Stimulated activated CD4-positive, alpha-beta T cell treated with anti-CD3 and anti-CD28 coated beads, Interleukin-1b, Interleukin-23, amount 100 ng/mL, for 1 hour (primary cell): ENCODE measurements around the gene ABCA2.

Experiments
- DNase-seq, 2 donors: peaks; one replicate each; pipeline ENCODE4 v3.0.0-alpha.2; 2020; ENCODE audit warnings: low read depth in 2 of 2

Gene ABCA2

GRCh38 chr9:136964171-136964689, 63.8 kb downstream of the ABCA2 start:
- DNase-seq, result no peak

- DNase-seq, result no peak
Observed at GRCh38 chr9:136963751-136964150, 64.3 kb downstream of the ABCA2 start.

- no peak for DNase-seq
Observed at GRCh38 chr9:136963341-136963740, 64.7 kb downstream of the ABCA2 start.

- DNase-seq, result no peak
Observed at GRCh38 chr9:136962701-136963248, 65.3 kb downstream of the ABCA2 start.

- DNase-seq, result no peak
Observed at GRCh38 chr9:136962163-136962562, 65.9 kb downstream of the ABCA2 start.

- no peak for DNase-seq
Observed at GRCh38 chr9:136961279-136962065, 66.6 kb downstream of the ABCA2 start.

GRCh38 chr9:136960938-136961275, 67.1 kb downstream of the ABCA2 start:
- DNase-seq, result no peak

- no peak for DNase-seq
Observed at GRCh38 chr9:136960212-136960937, 67.7 kb downstream of the ABCA2 start.

- DNase-seq, result no peak
Observed at GRCh38 chr9:136958898-136959850, 68.9 kb downstream of the ABCA2 start.

- no peak for DNase-seq
Observed at GRCh38 chr9:136958473-136958872, 69.6 kb downstream of the ABCA2 start.

- DNase-seq, result no peak
Observed at GRCh38 chr9:136957901-136958300, 70.1 kb downstream of the ABCA2 start.

- no peak for DNase-seq
Observed at GRCh38 chr9:136957461-136957860, 70.6 kb downstream of the ABCA2 start.
